Inflammatory macrophage (primary cell): ENCODE results near the gene TALDO1.

ENCODE experiments used
- DNase-seq, 2 donors: peaks; one replicate each; pipeline ENCODE4 v3.0.0-alpha.2; 2020 to 2022

TALDO1 gene

GRCh38 chr11:770642-771616, 23.7 kb downstream of the TALDO1 start:
- no peak for DNase-seq

- no peak for DNase-seq
These were observed 24.4 kb downstream of the TALDO1 start for GRCh38 chr11:771617-772204.

- no peak for DNase-seq
These were observed 25.4 kb downstream of the TALDO1 start for GRCh38 chr11:772429-773390.

GRCh38 chr11:773425-773824, 26.2 kb downstream of the TALDO1 start:
- DNase-seq: no peak

- DNase-seq: no peak
These were observed 26.6 kb downstream of the TALDO1 start for GRCh38 chr11:773830-774229.

- no peak for DNase-seq
These were observed 27.8 kb downstream of the TALDO1 start for GRCh38 chr11:774873-775592.

- DNase-seq: no peak
These were observed 28.9 kb downstream of the TALDO1 start for GRCh38 chr11:776263-776560.

- DNase-seq: peak; percentile 13 to 50
These were observed 29.5 kb downstream of the TALDO1 start for GRCh38 chr11:776561-777287.

- DNase-seq: peak; percentile 90 to 93
These were observed 30.3 kb downstream of the TALDO1 start, which contains the start of gene GATD1 for GRCh38 chr11:777288-778255. Gene GATD1, minus strand, starts transcription at chr11:777487. Its CDS starts 25 bp downstream, at chr11:777462.

GRCh38 chr11:778976-779954, 32.0 kb downstream of the TALDO1 start:
- no peak for DNase-seq

GRCh38 chr11:779955-780532, 32.8 kb downstream of the TALDO1 start:
- no peak for DNase-seq

- DNase-seq: no peak
These were observed 35.3 kb downstream of the TALDO1 start for GRCh38 chr11:782264-783174.

GRCh38 chr11:783581-784015, 36.3 kb downstream of the TALDO1 start:
- DNase-seq: peak in 1 of 2 donors; percentile 52

GRCh38 chr11:786235-787083, 39.2 kb downstream of the TALDO1 start:
- DNase-seq: no peak

- no peak for DNase-seq
These were observed 39.9 kb downstream of the TALDO1 start for GRCh38 chr11:787084-787675.
